Nephron (organoid): ENCODE results near the gene IFNGR1.

ENCODE experiments used
- H3K27ac Mint-ChIP-seq, 3 experiments: 2 replicates each; pipeline ENCODE4 v1.8.0; 2020; ENCODE audit warnings: mixed read lengths in 3 of 3, mild to moderate bottlenecking in 2 of 3, moderate library complexity in 1 of 3
- H3K27me3 Mint-ChIP-seq: 2 replicates; pipeline ENCODE4 v1.8.0; 2021; ENCODE audit warnings: low read depth, mild to moderate bottlenecking, moderate library complexity, mixed read lengths
- H3K36me3 Mint-ChIP-seq: 2 replicates; pipeline ENCODE4 v1.8.0; 2020; ENCODE audit warnings: low read depth, mixed read lengths
- H3K4me1 Mint-ChIP-seq: 2 replicates; pipeline ENCODE4 v1.8.0; 2020; ENCODE audit warnings: mixed read lengths
- H3K4me3 Mint-ChIP-seq, 3 experiments: 2 replicates each; pipeline ENCODE4 v1.8.0; 2020; ENCODE audit warnings: mild to moderate bottlenecking in 3 of 3, mixed read lengths in 3 of 3, moderate library complexity in 2 of 3
- H3K9me3 Mint-ChIP-seq: 2 replicates; pipeline ENCODE4 v1.8.0; 2020; ENCODE audit warnings: mixed read lengths
- TF ChIP-seq, protein P1 (sequence below), 3 experiments: fragments of 200-600 bp; sonication (generic); IDR thresholded peaks; one replicate each; pipeline ENCODE4 v1.5.0; 2021; ENCODE audit warnings: antibody characterized with exemption in 3 of 3; ENCODE audit not compliant: unreplicated experiment in 3 of 3

The IFNGR1 gene

DNA sequence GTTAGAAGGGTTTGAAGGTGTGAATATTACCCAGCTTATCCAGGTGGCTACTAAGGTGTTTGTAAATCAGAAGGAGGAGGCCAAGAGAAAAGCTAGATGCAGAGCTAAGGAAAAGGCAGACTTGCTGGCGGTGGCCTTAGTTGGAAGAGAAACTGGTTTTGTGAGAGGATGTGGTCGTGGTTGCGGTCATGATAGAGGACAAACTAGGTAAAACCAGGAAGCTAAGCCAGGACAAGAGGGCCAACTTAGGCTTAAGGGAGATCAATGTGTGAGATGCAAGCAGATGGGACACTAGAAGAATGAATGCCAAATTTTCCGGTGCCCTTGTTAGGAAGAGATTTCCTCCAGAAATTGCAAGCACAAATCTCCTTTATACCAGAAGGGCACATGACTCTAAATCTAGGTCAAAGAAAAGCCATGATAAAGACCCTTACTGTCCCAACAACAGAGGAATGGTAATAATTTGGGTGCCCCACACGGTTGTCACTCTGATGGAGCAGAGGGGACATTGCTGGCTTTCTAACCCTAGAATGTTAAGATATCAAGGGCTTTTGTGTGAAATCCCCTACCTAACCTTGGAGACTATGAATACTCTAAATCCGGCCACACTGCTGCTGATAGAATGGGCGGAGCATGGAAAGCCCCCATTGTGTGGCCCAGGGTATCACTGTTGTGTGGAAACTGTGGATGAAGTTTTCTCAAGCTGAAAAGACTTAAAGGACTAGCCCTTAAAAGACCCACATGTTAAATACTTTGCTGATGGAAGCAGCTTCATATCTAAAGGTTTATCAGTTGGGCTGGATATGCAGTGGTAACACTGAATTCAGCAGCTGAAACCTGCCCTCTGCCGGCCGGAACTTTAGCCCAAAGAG is 53.6 kb downstream of the IFNGR1 start:
- TF ChIP-seq, protein P1, sequence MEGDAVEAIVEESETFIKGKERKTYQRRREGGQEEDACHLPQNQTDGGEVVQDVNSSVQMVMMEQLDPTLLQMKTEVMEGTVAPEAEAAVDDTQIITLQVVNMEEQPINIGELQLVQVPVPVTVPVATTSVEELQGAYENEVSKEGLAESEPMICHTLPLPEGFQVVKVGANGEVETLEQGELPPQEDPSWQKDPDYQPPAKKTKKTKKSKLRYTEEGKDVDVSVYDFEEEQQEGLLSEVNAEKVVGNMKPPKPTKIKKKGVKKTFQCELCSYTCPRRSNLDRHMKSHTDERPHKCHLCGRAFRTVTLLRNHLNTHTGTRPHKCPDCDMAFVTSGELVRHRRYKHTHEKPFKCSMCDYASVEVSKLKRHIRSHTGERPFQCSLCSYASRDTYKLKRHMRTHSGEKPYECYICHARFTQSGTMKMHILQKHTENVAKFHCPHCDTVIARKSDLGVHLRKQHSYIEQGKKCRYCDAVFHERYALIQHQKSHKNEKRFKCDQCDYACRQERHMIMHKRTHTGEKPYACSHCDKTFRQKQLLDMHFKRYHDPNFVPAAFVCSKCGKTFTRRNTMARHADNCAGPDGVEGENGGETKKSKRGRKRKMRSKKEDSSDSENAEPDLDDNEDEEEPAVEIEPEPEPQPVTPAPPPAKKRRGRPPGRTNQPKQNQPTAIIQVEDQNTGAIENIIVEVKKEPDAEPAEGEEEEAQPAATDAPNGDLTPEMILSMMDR (IDR thresholded peaks at IDR 0.05; ENCODE audit: unreplicated experiment in 3 of 3) = no peak
- Mint-ChIP-seq H3K27me3 (no peaks in the 10 kb centered on the region), H3K27ac (no peak overlapping the region), H3K9me3 (peaks cover 39% of the 10 kb centered on the region), H3K4me3 (no peak overlapping the region), H3K4me1 (no peaks in the 10 kb centered on the region), H3K36me3 (no peaks in the 10 kb centered on the region)

DNA sequence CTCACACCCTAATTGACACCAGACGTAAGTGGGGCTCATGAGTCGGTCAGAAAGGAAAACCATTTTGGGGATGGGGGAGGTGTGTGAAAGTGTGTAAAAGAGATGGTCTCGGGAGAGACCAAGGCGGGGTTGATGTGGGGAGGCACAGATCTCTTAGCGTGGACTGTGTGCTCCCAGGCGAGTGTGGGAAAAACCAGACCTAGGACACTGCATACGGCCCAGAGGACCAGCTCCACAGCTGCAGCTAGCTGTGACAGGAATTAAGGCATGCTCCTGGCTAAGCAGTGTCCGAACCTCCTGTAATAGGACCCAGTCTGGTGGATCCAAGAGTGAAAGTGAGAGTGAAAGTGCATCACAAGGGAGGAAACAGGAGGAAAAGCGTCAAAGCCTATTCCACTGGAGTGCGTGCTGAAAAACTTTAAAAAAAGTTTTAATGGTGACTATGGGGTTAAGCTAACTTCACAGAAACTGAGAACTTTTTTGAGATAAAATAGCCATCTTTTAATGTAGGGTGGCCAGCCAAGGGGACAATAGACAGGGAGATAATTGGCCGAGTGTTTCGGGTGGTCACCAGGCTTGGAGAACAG is 55.4 kb downstream of the IFNGR1 start:
- Mint-ChIP-seq H3K27ac (no peak overlapping the region), H3K36me3 (no peaks in the 10 kb centered on the region), H3K27me3 (no peaks in the 10 kb centered on the region), H3K9me3 (peaks cover 36% of the 10 kb centered on the region), H3K4me3 (no peak overlapping the region), H3K4me1 (no peaks in the 10 kb centered on the region)
- TF ChIP-seq, protein P1 (IDR thresholded peaks at IDR 0.05; ENCODE audit: unreplicated experiment in 3 of 3) = no peak

DNA sequence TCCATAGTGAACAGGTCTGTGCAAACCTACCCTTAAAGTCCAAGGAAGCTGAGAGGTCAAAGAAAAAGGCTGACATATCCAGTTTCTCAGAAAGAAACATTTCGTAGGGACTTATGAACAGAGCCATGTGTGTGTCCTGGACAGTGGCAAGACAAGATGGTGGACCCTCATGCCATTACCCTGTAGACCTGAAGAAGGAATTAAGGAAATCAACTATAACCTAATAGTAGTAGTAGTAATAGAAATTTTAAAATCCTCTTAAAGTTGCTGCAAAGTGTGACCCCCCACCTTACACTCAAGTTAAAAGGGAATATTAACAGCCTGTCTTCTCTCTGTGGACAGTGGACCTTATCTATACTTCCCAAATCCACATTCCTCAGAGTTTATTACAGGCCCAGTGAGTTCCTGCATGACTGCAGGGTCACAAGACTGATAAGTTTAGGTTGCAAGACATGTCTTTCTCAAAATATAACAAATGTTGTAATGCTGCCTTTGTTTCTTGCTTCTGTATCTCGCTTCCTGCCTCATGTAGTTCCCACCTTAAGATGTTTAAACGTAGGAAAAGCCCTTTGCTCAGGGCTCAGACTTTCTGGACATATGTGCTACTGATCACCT is 56.4 kb downstream of the IFNGR1 start:
- Mint-ChIP-seq H3K27me3 (no peaks in the 10 kb centered on the region), H3K4me1 (no peaks in the 10 kb centered on the region), H3K9me3 (peaks cover 36% of the 10 kb centered on the region), H3K4me3 (no peak overlapping the region), H3K36me3 (no peaks in the 10 kb centered on the region), H3K27ac (no peak overlapping the region)
- TF ChIP-seq, protein P1 (IDR thresholded peaks at IDR 0.05; ENCODE audit: unreplicated experiment in 3 of 3) = no peak

DNA sequence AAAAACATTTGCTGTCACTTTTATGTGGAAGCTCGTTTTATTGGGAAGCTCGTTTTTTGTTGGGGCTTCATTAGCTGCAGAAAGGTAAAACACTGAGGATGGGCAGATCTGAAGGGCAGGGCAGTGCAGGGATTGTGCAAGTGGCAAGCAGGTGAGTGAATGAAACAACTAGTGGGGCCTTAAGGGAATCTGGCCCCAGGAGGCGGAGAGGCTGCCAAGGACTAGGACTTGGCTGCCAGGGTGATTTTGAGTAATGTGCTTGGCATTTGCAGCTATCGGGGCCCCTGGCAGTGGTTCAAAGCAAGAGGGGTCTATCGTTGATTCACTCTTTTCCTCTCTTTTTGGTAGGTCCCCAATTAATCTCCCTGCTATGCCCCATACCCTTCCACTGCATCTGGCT is 57.2 kb downstream of the IFNGR1 start:
- TF ChIP-seq, protein P1 (IDR thresholded peaks at IDR 0.05; ENCODE audit: unreplicated experiment in 3 of 3) = no peak
- Mint-ChIP-seq H3K4me3 (no peak overlapping the region), H3K27ac (no peak overlapping the region), H3K9me3 (peaks cover 36% of the 10 kb centered on the region), H3K4me1 (no peaks in the 10 kb centered on the region), H3K36me3 (no peaks in the 10 kb centered on the region), H3K27me3 (no peaks in the 10 kb centered on the region)

DNA sequence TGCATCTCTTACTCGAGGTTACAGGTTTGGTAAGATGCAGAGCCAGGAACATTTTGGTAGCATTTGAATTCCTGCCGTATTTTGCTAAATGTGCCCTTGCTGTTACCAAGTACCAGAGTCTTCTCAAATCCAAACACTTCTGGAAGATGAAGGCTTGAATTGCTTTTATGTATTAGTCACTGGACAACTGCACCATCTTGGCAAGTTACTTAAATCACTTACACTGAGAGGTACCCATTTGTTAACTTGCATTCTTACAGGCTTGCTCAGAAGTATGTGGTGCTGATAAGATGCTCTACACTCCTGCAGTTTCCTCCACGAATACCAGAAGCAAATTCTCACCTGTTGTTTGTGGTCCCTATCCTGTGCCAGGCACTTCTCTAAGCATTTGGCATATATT is 58.4 kb downstream of the IFNGR1 start:
- Mint-ChIP-seq H3K27ac (no peak overlapping the region), H3K9me3 (peaks cover 38% of the 10 kb centered on the region)

More for the DNA sequence above, 58.4 kb downstream of the IFNGR1 start:
- Mint-ChIP-seq H3K4me3 (no peak overlapping the region), H3K27me3 (no peaks in the 10 kb centered on the region), H3K4me1 (no peaks in the 10 kb centered on the region), H3K36me3 (no peaks in the 10 kb centered on the region)
- TF ChIP-seq, protein P1 (IDR thresholded peaks at IDR 0.05; ENCODE audit: unreplicated experiment in 3 of 3) = no peak
